Neural cell (in vitro differentiated cells): Measurements from ENCODE around the gene NKAIN2. TPM values are rescaled to one million over a fixed set of nuclear protein-coding genes. Genes with fewer than 3 reads are reported as not detected.
"Not testable (repeated sequence)": the region's sequence is repeated elsewhere in the genome, so short reads cannot be mapped to it uniquely, and the experiment has no call there.

ENCODE experiments used
- H2AFZ ChIP-seq: fragments of 200-600, 300-800 bp; sonication (generic), shearing (Covaris generic); 2 replicates; pipeline ENCODE4 v1.6.0; 2014; ENCODE audit warnings: low read depth, mild to moderate bottlenecking, antibody characterized with exemption, low read length, moderate library complexity
- H3F3A ChIP-seq: fragments of 200-600 bp; shearing (Covaris generic); 2 replicates; pipeline ENCODE4 v1.6.1; 2016; ENCODE audit warnings: mild to moderate bottlenecking, moderate library complexity, mixed read lengths, antibody characterized with exemption, low read length; ENCODE audit not compliant: insufficient read depth, poor library complexity, severe bottlenecking
- H3K27ac ChIP-seq: fragments of 200-600, 300-800 bp; sonication (generic), shearing (Covaris generic); 2 replicates; pipeline ENCODE4 v1.5.1; 2014; ENCODE audit warnings: mild to moderate bottlenecking, low read length, moderate library complexity
- H3K27me3 ChIP-seq: fragments of 300-800, 200-600 bp; sonication (generic), shearing (Covaris generic); 2 replicates; pipeline ENCODE4 v1.6.0; 2014; ENCODE audit warnings: mild to moderate bottlenecking, low read depth, low read length, moderate library complexity; ENCODE audit not compliant: insufficient read depth
- H3K36me3 ChIP-seq: fragments of 300-800, 200-600 bp; sonication (generic), shearing (Covaris generic); 2 replicates; pipeline ENCODE4 v1.5.1; 2014; ENCODE audit warnings: mild to moderate bottlenecking, antibody characterized with exemption, low read length, moderate library complexity; ENCODE audit not compliant: insufficient read depth
- H3K4me2 ChIP-seq: fragments of 300-800, 200-600 bp; sonication (generic), shearing (Covaris generic); 2 replicates; pipeline ENCODE4 v1.6.0; 2014; ENCODE audit warnings: mild to moderate bottlenecking, low read length
- H3K4me3 ChIP-seq: fragments of 300-800, 200-600 bp; sonication (generic), shearing (Covaris generic); 2 replicates; pipeline ENCODE4 v1.5.1; 2014; ENCODE audit warnings: mild to moderate bottlenecking, low read length, moderate library complexity
- H3K79me2 ChIP-seq: fragments of 200-600 bp; shearing (Covaris generic); replicated peaks from 2 replicates; pipeline ENCODE4 v1.6.0; 2014; ENCODE audit warnings: mild to moderate bottlenecking, low read length, moderate library complexity; ENCODE audit not compliant: insufficient read depth
- H3K9ac ChIP-seq: fragments of 300-800, 200-600 bp; sonication (generic), shearing (Covaris generic); 2 replicates; pipeline ENCODE4 v1.6.1; 2016; ENCODE audit warnings: mild to moderate bottlenecking, low read length, mixed read lengths
- H3K9me2 ChIP-seq: fragments of 200-600 bp; shearing (Covaris generic); 2 replicates; pipeline ENCODE4 v1.6.1; 2016; ENCODE audit warnings: mild to moderate bottlenecking, low read length, mixed read lengths; ENCODE audit not compliant: insufficient read depth
- H3K9me3 ChIP-seq: fragments of 200-600, 300-800 bp; sonication (generic), shearing (Covaris generic); 2 replicates; pipeline ENCODE4 v1.6.1; 2016; ENCODE audit warnings: mild to moderate bottlenecking, mixed run types, low read length, moderate library complexity, mixed read lengths
- H4K20me1 ChIP-seq: fragments of 200-600 bp; shearing (Covaris generic); 2 replicates; pipeline ENCODE4 v1.6.1; 2016; ENCODE audit warnings: mild to moderate bottlenecking, mixed run types; ENCODE audit not compliant: insufficient read depth
- EP300 ChIP-seq: fragments of 450-650 bp; conservative IDR thresholded peaks from 2 replicates; pipeline ENCODE4 v1.6.1; 2014; ENCODE audit warnings: antibody characterized with exemption, mild to moderate bottlenecking, moderate library complexity; ENCODE audit not compliant: poor library complexity, severe bottlenecking
- EZH2 ChIP-seq: fragments of 200-600, 300-800 bp; shearing (Covaris generic), sonication (generic); IDR thresholded peaks from 2 replicates; pipeline ENCODE4 v1.6.1; 2014; ENCODE audit warnings: antibody characterized with exemption, low read length, borderline replicate concordance, mild to moderate bottlenecking; ENCODE audit not compliant: insufficient read depth, poor library complexity, severe bottlenecking
- MXI1 ChIP-seq: fragments of 450-650 bp; conservative IDR thresholded peaks from 2 replicates; pipeline ENCODE4 v1.6.1; 2014; ENCODE audit warnings: antibody characterized with exemption, mild to moderate bottlenecking; ENCODE audit not compliant: poor library complexity, severe bottlenecking
- POLR2AphosphoS5 ChIP-seq: IDR thresholded peaks from 2 replicates; pipeline ENCODE4 v1.6.1; 2012
- RAD21 ChIP-seq: fragments of 450-650 bp; conservative IDR thresholded peaks from 2 replicates; pipeline ENCODE4 v1.6.1; 2014; ENCODE audit warnings: antibody characterized with exemption, mild to moderate bottlenecking, moderate library complexity
- SMC3 ChIP-seq: fragments of 450-650 bp; conservative IDR thresholded peaks from 2 replicates; pipeline ENCODE4 v1.6.1; 2014; ENCODE audit warnings: antibody characterized with exemption, mild to moderate bottlenecking, moderate library complexity; ENCODE audit not compliant: poor library complexity
- TAF1 ChIP-seq: IDR thresholded peaks from 2 replicates; pipeline ENCODE4 v1.6.1; 2012; ENCODE audit warnings: low read depth
- polyA plus RNA-seq: library from polyadenylated mRNA; depleted of rRNA; stranded (reverse); fragments of >200 nt; gene quantifications from 2 replicates; pipeline ENCODE4 v1.2.3, GENCODE V29; 2014
- TF ChIP-seq, protein P1 (sequence below): IDR thresholded peaks from 2 replicates; pipeline ENCODE4 v1.6.1; 2012; ENCODE audit warnings: borderline replicate concordance
- TF ChIP-seq, protein P2 (sequence below): fragments of 450-650 bp; IDR thresholded peaks from 2 replicates; pipeline ENCODE4 v1.5.1; 2014; ENCODE audit warnings: antibody characterized with exemption, mild to moderate bottlenecking, moderate library complexity; ENCODE audit not compliant: poor library complexity, severe bottlenecking

The NKAIN2 gene
- polyA plus RNA-seq, 1 donor from 2014 or later = 23.2 TPM

DNA sequence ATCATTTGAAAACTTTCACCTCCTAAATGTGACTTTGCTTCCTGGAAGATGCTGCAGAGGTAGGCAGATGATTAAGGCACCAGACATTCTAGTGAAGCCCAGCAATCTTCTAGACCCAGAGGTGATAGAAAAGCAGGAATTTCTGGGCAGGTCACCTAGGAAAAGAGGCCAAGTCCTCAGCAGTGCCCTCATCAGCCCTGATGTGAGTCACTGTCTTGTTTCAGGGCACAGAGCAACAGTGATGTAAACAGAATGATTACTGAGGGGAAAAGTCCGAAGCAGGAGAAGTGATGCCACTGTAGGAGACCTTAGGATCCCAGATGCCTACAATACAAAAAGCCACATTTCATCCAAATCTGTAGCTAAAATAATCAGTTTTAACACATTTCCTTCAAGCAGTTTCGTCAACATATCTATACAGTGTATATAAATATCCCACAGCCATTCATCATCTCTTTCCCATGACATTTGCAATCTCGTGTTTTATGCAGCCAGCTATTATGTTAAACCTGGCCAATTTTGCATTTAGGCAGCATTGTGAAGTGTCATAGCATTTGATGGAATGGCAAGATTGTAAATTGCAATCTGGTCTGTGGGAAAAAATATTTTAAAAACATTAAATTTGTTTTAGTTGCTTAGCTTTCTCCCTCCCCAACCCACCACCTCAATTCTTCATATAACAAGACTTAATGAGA lies 757.4 kb downstream of the NKAIN2 start:
- Histone ChIP-seq H3K4me3 (peak overlapping the region; percentile 24), H3K27me3 (no peaks in the 10 kb centered on the region), H3K79me2 (no peaks in the 10 kb centered on the region), H3K36me3 (no peaks in the 10 kb centered on the region), H3K4me2 (no peak overlapping the region), H3K27ac (no peak overlapping the region), H4K20me1 (no peaks in the 10 kb centered on the region), H3K9me2 (no peaks in the 10 kb centered on the region), H3K9me3 (no peaks in the 10 kb centered on the region), H3K9ac (no peak overlapping the region), H2AFZ (no peak overlapping the region), H3F3A (peaks cover 7% of the 10 kb centered on the region)
- TF ChIP-seq POLR2AphosphoS5 (peak; percentile 54), EP300 (peak; percentile 35), SMC3 (no peak)

DNA sequence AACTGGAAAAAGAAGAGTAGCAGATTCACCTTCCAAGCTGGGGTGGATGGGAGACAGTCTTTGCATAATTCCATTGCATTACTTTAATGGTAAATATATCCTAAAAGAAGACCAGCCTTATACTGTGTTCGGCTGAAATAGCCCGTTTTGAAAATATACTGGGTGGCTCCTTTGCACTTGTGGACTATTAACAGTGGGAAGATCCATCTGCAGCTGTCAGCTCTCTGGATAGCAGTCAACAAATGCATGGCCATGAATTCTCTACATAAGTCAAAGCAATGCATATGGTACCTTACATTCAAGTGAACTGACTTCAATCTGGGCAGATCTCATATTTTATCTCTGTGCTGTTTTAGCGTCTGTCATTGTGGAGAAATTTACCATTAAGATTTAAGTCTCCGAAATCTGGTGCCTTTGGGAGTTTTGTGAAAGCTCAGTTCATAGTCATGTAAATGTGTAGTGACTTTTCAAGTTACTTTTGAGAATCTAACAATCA lies 758.0 kb downstream of the NKAIN2 start:
- H3K4me3 ChIP-seq = peak overlapping the region; percentile 24
- no peaks in the 10 kb centered on the region for H3K9me3 ChIP-seq
- no peaks in the 10 kb centered on the region for H3K36me3 ChIP-seq

DNA sequence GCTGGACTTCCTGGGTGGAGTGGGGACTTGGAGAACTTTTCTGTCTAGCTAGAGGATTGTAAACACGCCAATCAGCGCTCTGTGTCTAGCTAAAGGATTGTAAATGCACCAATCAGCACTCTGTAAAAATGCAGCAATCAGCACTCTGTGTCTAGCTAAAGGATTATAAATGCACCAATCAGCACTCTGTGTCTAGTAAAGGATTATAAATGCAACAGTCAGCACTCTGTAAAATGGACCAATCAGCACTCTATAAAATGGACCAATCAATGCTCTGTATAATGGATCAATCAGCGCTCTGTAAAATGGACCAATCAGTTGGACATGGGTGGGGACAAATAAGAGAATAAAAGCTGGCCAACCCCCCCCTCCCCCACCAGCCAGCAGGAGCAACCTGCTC lies 760.5 kb downstream of the NKAIN2 start:
- H2AFZ ChIP-seq, H3K4me3 ChIP-seq: not testable (repeated sequence)

More for the DNA sequence above, 758.0 kb downstream of the NKAIN2 start:
- Histone ChIP-seq H3K9me2 (no peaks in the 10 kb centered on the region), H4K20me1 (no peaks in the 10 kb centered on the region), H3F3A (peaks cover 7% of the 10 kb centered on the region), H3K27ac (no peak overlapping the region), H3K4me2 (no peak overlapping the region), H3K9ac (no peak overlapping the region), H2AFZ (no peak overlapping the region), H3K27me3 (no peaks in the 10 kb centered on the region), H3K79me2 (no peaks in the 10 kb centered on the region)
- TF ChIP-seq, protein P1, sequence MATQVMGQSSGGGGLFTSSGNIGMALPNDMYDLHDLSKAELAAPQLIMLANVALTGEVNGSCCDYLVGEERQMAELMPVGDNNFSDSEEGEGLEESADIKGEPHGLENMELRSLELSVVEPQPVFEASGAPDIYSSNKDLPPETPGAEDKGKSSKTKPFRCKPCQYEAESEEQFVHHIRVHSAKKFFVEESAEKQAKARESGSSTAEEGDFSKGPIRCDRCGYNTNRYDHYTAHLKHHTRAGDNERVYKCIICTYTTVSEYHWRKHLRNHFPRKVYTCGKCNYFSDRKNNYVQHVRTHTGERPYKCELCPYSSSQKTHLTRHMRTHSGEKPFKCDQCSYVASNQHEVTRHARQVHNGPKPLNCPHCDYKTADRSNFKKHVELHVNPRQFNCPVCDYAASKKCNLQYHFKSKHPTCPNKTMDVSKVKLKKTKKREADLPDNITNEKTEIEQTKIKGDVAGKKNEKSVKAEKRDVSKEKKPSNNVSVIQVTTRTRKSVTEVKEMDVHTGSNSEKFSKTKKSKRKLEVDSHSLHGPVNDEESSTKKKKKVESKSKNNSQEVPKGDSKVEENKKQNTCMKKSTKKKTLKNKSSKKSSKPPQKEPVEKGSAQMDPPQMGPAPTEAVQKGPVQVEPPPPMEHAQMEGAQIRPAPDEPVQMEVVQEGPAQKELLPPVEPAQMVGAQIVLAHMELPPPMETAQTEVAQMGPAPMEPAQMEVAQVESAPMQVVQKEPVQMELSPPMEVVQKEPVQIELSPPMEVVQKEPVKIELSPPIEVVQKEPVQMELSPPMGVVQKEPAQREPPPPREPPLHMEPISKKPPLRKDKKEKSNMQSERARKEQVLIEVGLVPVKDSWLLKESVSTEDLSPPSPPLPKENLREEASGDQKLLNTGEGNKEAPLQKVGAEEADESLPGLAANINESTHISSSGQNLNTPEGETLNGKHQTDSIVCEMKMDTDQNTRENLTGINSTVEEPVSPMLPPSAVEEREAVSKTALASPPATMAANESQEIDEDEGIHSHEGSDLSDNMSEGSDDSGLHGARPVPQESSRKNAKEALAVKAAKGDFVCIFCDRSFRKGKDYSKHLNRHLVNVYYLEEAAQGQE = no peak
- TF ChIP-seq EZH2 (no peak), SMC3 (no peak), EP300 (no peak), POLR2AphosphoS5 (no peak), MXI1 (no peak), TAF1 (no peak), RAD21 (no peak)
- TF ChIP-seq, protein P2, sequence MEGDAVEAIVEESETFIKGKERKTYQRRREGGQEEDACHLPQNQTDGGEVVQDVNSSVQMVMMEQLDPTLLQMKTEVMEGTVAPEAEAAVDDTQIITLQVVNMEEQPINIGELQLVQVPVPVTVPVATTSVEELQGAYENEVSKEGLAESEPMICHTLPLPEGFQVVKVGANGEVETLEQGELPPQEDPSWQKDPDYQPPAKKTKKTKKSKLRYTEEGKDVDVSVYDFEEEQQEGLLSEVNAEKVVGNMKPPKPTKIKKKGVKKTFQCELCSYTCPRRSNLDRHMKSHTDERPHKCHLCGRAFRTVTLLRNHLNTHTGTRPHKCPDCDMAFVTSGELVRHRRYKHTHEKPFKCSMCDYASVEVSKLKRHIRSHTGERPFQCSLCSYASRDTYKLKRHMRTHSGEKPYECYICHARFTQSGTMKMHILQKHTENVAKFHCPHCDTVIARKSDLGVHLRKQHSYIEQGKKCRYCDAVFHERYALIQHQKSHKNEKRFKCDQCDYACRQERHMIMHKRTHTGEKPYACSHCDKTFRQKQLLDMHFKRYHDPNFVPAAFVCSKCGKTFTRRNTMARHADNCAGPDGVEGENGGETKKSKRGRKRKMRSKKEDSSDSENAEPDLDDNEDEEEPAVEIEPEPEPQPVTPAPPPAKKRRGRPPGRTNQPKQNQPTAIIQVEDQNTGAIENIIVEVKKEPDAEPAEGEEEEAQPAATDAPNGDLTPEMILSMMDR = no peak

More for the DNA sequence above, 760.5 kb downstream of the NKAIN2 start:
- H3K27me3 ChIP-seq, H3F3A ChIP-seq, H3K27ac ChIP-seq, H3K79me2 ChIP-seq, H4K20me1 ChIP-seq, H3K9me2 ChIP-seq, H3K4me2 ChIP-seq, H3K9ac ChIP-seq, H3K9me3 ChIP-seq, H3K36me3 ChIP-seq: not testable (repeated sequence)
